Epithelial cell of esophagus (primary cell): Measurements from ENCODE around the gene PTPRN2.
"Not testable (repeated sequence)": the region's sequence is repeated elsewhere in the genome, so short reads cannot be mapped to it uniquely, and the experiment has no call there.

ENCODE experiments used
- DNase-seq: peaks from one replicate; pipeline ENCODE4 v3.0.0; 2010; ENCODE audit warnings: low read depth
- H3K4me3 ChIP-seq: 2 replicates; pipeline ENCODE4 v1.5.1; 2011; ENCODE audit warnings: mild to moderate bottlenecking, low read length, control low read depth
- CTCF ChIP-seq: IDR thresholded peaks from 2 replicates; pipeline ENCODE4 v1.5.1; 2011; ENCODE audit warnings: low read depth, mild to moderate bottlenecking, low read length, control low read depth, inconsistent platforms; ENCODE audit not compliant: insufficient read depth; ENCODE audit errors: missing control alignments

PTPRN2 gene

DNA sequence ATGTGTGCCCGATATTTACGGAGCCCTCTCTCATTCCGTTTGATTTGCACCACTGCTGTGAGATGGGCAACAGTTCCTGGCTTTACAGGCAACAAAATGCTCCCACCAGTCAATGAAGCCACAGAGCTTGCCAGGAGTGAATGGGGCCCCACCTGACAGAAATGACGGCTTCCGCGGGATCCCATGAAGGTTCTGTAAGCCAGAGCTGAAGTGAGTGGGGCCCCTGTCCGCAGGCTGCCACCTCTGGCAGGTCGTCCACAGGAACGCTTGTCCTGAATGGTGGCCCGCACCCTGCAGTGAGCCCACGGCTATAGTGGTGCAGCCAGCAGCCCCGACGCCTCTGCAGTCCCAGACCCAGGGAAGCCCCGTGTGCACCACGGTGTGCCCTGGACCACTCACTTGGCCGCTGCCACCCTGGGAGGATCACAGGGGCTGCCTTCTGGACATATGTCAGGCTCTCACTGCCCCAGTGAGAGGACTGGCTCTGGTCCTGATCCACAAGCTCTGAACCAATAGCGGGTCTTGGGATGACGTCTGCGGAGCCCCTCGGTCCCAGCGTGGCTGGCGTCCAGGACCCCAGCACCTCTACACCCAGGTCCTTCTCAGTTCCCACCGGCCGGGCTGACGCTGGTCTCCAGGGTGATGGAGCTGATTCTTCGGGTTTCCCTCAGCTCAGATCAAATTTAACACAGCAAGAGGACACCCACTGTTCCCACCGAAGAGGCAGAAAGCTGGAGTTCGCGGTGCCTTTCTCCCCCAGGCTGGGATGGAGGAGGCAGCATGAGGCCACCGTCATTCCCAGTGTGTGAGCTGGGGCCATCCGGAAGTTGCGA is 738.9 kb downstream of the PTPRN2 start:
- H3K4me3 ChIP-seq: no peak overlapping the region
- no peak for TF ChIP-seq CTCF
- no peak for DNase-seq

DNA sequence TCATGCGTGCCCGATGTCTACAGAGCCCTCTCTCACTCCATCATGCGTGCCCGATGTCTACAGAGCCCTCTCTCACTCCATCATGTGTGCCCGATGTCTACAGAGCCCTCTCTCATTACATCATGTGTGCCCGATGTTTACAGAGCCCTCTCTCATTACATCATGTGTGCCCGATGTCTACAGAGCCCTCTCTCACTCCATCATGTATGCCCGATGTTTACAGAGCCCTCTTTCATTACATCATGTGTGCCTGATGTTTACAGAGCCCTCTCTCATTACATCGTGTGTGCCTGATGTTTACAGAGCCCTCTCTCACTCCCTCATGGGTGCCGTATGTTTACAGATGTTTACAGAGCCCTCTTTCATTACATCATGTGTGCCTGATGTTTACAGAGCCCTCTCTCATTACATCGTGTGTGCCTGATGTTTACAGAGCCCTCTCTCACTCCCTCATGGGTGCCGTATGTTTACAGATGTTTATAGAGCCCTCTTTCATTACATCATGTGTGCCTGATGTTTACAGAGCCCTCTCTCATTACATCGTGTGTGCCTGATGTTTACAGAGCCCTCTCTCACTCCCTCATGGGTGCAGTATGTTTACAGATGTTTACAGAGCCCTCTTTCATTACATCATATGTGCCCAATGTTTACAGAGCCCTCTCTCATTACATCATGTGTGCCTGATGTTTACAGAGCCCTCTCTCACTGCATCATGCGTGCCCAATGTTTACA is 739.7 kb downstream of the PTPRN2 start:
- DNase-seq, H3K4me3 ChIP-seq: not testable (repeated sequence)

DNA sequence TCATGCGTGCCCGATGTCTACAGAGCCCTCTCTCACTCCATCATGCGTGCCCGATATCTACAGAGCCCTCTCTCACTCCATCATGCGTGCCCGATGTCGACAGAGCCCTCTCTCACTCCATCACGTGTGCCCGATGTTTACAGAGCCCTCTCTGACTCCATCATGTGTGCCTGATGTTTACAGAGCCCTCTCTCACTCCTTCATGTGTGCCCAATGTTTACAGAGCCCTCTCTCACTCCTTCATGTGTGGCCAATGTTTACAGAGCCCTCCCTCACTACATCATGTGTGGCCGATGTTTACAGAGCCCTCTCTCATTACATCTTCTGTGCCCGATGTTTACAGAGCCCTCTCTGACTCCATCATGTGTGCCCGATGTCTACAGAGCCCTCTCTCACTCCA is 740.9 kb downstream of the PTPRN2 start:
- DNase-seq, H3K4me3 ChIP-seq: not testable (repeated sequence)

DNA sequence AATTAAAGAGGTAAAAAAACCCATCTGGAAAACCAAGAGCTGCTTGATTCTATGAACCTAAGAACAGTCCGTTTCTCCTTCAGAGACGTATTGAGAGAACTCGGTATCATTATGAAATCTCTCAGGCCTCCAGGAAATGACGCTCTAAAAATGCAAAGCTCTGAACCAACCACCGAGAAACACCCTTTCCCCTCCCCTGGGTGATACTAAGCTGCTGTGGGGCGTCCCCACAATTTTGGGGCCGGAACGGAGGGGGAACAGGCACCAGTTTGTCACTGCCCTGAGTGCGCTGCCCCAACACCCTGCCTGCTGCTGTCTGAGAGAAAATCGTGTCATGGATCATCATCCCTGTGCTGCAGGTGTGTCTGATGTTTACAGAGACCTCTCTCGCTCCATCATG is 741.4 kb downstream of the PTPRN2 start:
- H3K4me3 ChIP-seq: no peak overlapping the region
- no peak for TF ChIP-seq CTCF
- no peak for DNase-seq

DNA sequence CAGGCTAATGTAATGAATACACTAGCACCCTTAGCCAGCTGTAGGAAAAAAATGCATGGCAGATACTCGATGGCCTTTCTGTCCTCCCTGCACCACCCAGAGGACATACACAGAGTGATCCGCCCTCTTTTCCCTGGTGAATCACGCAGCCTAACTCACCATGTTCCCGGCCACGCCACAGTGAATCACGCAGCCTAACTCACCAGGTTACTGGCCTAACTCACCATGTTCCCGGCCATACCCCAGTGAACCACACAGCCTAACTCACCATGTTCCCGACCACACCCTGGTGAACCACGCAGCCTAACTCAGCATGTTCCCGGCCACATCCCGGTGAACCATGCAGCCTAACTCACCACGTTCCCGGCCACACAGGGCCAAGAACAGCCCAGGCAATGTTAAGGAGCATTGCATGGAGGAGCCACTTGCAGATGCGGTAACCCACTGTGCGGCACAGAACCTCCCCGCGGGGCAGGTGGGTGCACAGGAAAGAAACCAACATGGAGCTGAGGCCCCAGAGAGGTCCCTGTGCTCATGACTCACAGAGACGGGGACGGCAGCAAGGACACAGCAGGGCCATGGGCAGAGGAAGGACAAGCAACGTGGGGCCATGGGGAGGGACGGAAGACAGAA is 742.3 kb downstream of the PTPRN2 start:
- TF ChIP-seq CTCF: no peak
- no peak for DNase-seq
- no peak overlapping the region for H3K4me3 ChIP-seq

GRCh38 chr7:157844611-157845010 is 743.0 kb downstream of the PTPRN2 start:
- H3K4me3 ChIP-seq: no peak overlapping the region
- TF ChIP-seq CTCF: no peak
- DNase-seq: no peak

- TF ChIP-seq CTCF: no peak
- no peak overlapping the region for H3K4me3 ChIP-seq
- no peak for DNase-seq
Measured at GRCh38 chr7:157844141-157844540, 743.5 kb downstream of the PTPRN2 start.
